CD4-positive, CD25-positive, alpha-beta regulatory T cell (primary cell): Measurements from ENCODE around the gene FAM114A1. TPM values are rescaled to one million over a fixed set of nuclear protein-coding genes. Genes with fewer than 3 reads are reported as not detected.

Experiments used
- ATAC-seq, 2 donors: fragments of 150-1000 bp; cut with Tn5 transposase; one replicate each; pipeline ENCODE4 v1.10.0; 2021; ENCODE audit warnings: low read depth in 2 of 2, moderate number of reproducible peaks in 2 of 2, moderate library complexity in 1 of 2
- DNase-seq, 3 donors: peaks; one replicate each; pipeline versions ENCODE4 v3.0.0 to v3.0.0-alpha.2; 2012 to 2022; ENCODE audit warnings: mixed read lengths in 1 of 3
- H3K27ac ChIP-seq: one replicate; pipeline ENCODE4 v1.7.0; 2013; ENCODE audit warnings: mild to moderate bottlenecking, low read length; ENCODE audit not compliant: insufficient read depth, poor library complexity, severe bottlenecking
- H3K27me3 ChIP-seq: one replicate; pipeline ENCODE4 v1.7.0; 2013; ENCODE audit warnings: low read length; ENCODE audit not compliant: control insufficient read depth, insufficient read depth
- H3K36me3 ChIP-seq: one replicate; pipeline ENCODE4 v1.7.0; 2013; ENCODE audit warnings: mild to moderate bottlenecking, low read length, moderate library complexity; ENCODE audit not compliant: control insufficient read depth, insufficient read depth
- H3K4me1 ChIP-seq: 2 replicates; pipeline ENCODE4 v1.7.0; 2013; ENCODE audit warnings: mild to moderate bottlenecking, low read length; ENCODE audit not compliant: insufficient read depth, control insufficient read depth, poor library complexity, severe bottlenecking
- H3K4me3 ChIP-seq: one replicate; pipeline ENCODE4 v1.7.0; 2013; ENCODE audit warnings: low read depth, mild to moderate bottlenecking, low read length, moderate library complexity
- H3K9me3 ChIP-seq, 2 experiments: 1 replicate in 1 of 2; 2 replicates in 1 of 2; pipeline ENCODE4 v1.7.0; 2013; ENCODE audit warnings: low read length in 2 of 2, mild to moderate bottlenecking in 1 of 2, moderate library complexity in 1 of 2; ENCODE audit not compliant: control insufficient read depth in 2 of 2
- H3K27ac Mint-ChIP-seq, 3 donors: one replicate each; pipeline ENCODE4 v1.8.0; 2020 to 2022; ENCODE audit warnings: mild to moderate bottlenecking in 3 of 3, mixed read lengths in 3 of 3, moderate library complexity in 2 of 3
- H3K27me3 Mint-ChIP-seq: one replicate; pipeline ENCODE4 v1.8.0; 2022; ENCODE audit warnings: mild to moderate bottlenecking, mixed read lengths
- H3K36me3 Mint-ChIP-seq: one replicate; pipeline ENCODE4 v1.8.0; 2020; ENCODE audit warnings: mixed read lengths
- H3K4me1 Mint-ChIP-seq, 4 donors: one replicate each; pipeline ENCODE4 v1.8.0; 2020 to 2022; ENCODE audit warnings: mixed read lengths in 4 of 4, mild to moderate bottlenecking in 1 of 4
- H3K4me3 Mint-ChIP-seq, 4 donors: one replicate each; pipeline ENCODE4 v1.8.0; 2020 to 2022; ENCODE audit warnings: mild to moderate bottlenecking in 4 of 4, mixed read lengths in 4 of 4, moderate library complexity in 3 of 4
- H3K9me3 Mint-ChIP-seq, 7 donors: one replicate each; pipeline ENCODE4 v1.8.0; 2020 to 2022; ENCODE audit warnings: mixed read lengths in 7 of 7, mild to moderate bottlenecking in 3 of 7, moderate library complexity in 2 of 7
- polyA plus RNA-seq, 4 donors: library from polyadenylated mRNA; unstranded; fragments of 300-500 nt; fragmentation: Illumina TruSeq; gene quantifications; one replicate each; pipeline ENCODE4 v1.2.3, GENCODE V29; 2021
- total RNA-seq: library from RNA; stranded (reverse); gene quantifications from one replicate; pipeline ENCODE4 v1.2.3, GENCODE V29; 2022

Gene FAM114A1
- total RNA-seq, result not detected
- polyA plus RNA-seq, result not detected

DNA sequence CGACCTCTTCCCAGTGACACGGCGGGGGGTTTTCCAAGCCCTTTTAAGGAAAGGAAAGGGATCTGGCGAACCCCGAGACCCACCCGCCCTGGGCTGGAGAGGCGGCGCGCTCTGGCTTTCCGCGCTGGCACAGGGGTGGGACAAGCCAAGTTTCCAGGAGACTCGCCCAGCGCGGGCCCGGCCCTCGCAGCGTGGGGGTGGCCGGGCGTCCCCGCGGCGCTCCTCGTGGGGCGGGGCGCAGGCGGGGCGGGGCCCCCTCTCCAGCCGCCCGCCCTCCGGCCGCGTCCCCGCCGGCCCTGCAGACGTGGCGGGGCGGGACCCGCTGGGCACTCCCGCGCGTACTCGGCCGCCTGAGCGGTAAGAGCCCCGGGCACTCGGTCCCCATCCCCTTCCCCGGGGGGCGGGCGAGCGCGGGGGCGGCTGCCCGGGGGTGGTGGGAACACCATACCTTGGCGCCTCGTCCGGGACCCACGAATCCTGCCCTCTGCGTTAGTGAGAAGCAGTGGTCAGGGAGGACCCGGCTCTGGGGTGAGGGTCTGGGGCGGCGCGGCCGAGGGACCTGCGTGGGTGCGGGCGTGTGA, at the start of gene FAM114A1:
TSS of gene FAM114A1 (plus strand) at position 329 of the 581 bp plus-strand sequence. CDS start 10,273 bp downstream, outside the sequence.
- peaks cover 5% of the 10 kb centered on the region for H3K36me3 Mint-ChIP-seq
- H3K4me3 Mint-ChIP-seq, result peak within 1 kb of the TSS; percentile 7 to 78 (median 41)
- peak within 1 kb of the TSS; percentile 14 for H3K27ac ChIP-seq
- H3K4me3 ChIP-seq, result no peak within 1 kb of the TSS
- peaks cover 3% of the 10 kb centered on the region for H3K4me1 ChIP-seq
- peaks cover 3 to 18% (median 5%) of the 10 kb centered on the region in 4 donors for H3K4me1 Mint-ChIP-seq
- ATAC-seq (peak; percentile 55 to 74), DNase-seq (peak in 1 of 3 donors; percentile 46)
- H3K9me3 Mint-ChIP-seq, result no peaks in the 10 kb centered on the region
- H3K9me3 ChIP-seq, result no peaks in the 10 kb centered on the region
- H3K27me3 ChIP-seq, result peaks cover 18% of the 10 kb centered on the region
- H3K36me3 ChIP-seq, result no peaks in the 10 kb centered on the region
- H3K27ac Mint-ChIP-seq, result no peak within 1 kb of the TSS
- peaks cover 28% of the 10 kb centered on the region for H3K27me3 Mint-ChIP-seq

GRCh38 chr4:38818441-38818976, 49.1 kb upstream of the FAM114A1 start:
- Mint-ChIP-seq H3K36me3 (peaks cover 10% of the 10 kb centered on the region), H3K27ac (no peak overlapping the region), H3K4me3 (no peak overlapping the region), H3K9me3 (peaks cover 0 to 27% (median 14%) of the 10 kb centered on the region in 7 donors), H3K4me1 (peaks cover 9 to 13% (median 11%) of the 10 kb centered on the region in 4 donors), H3K27me3 (peaks cover 4% of the 10 kb centered on the region)
- H3K27ac ChIP-seq, result no peak overlapping the region
- peaks cover 3 to 5% of the 10 kb centered on the region in 2 experiments for H3K9me3 ChIP-seq
- no peaks in the 10 kb centered on the region for H3K27me3 ChIP-seq
- ATAC-seq (no peak), DNase-seq (no peak)
- H3K4me1 ChIP-seq, result no peaks in the 10 kb centered on the region
- no peaks in the 10 kb centered on the region for H3K36me3 ChIP-seq
- no peak overlapping the region for H3K4me3 ChIP-seq

DNA sequence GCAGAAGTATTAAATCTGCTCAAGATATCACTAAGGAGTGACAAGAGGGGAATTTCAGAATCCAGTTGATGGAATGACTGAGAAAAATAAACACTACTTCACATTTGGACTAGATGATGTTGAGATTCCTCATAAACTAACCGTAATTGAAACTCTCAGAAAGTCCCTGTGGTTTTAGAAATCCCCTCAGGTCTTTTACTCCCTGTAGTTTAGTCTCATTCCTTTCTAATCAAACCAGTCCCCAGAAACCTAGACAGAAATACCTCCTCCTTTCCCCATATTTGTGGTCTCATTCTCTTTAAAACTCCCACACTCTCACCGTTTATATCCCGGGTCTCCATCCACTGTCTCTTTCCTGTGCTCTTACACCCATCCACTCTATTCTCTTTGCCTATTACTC, 48.0 kb upstream of the FAM114A1 start:
- Mint-ChIP-seq H3K27ac (peak overlapping the region in 2 of 3 donors; percentile 23 to 47), H3K27me3 (peaks cover 4% of the 10 kb centered on the region), H3K4me3 (no peak overlapping the region), H3K9me3 (peaks cover 0 to 23% (median 9%) of the 10 kb centered on the region in 7 donors), H3K36me3 (peaks cover 9% of the 10 kb centered on the region), H3K4me1 (peaks cover 9 to 13% (median 11%) of the 10 kb centered on the region in 4 donors)
- DNase-seq, result no peak
- Histone ChIP-seq H3K9me3 (peaks cover 3 to 5% of the 10 kb centered on the region in 2 experiments), H3K27me3 (no peaks in the 10 kb centered on the region), H3K4me1 (no peaks in the 10 kb centered on the region), H3K4me3 (no peak overlapping the region), H3K36me3 (peaks cover 2% of the 10 kb centered on the region), H3K27ac (no peak overlapping the region)
- no peak for ATAC-seq

DNA sequence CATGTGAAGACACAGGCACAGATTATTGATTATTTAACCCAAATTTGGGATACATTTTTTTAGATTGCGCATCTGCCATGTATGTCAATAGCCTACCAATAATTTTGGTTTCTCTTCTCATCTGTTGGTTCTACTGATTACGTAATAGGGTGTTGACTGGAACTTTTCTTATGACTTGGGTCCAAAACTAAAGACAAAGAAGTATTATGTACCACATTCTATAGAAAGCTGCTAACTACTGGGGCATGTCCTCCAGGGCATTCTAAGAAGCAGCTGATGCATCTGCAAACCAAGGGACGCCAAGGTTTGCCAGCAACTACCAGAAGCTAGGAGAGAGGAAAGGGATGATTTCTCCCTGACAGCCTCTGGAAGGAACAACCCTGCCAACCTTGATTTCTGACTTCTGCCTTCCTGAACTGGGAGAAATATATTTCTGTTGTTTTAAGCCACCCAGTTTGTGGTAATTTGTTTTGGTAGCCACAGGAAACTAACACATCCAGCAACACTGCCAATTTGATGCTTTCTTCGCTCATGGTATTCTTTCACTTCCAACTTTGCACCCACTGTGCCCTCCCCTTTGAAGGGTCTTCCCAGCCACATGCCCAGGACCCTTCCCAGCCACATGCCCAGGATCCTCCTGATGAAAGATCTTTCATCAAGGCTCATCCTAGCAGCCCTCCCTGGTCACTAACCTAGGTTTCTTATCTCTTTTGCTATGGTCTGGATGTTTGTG, 47.1 kb upstream of the FAM114A1 start:
- Mint-ChIP-seq H3K36me3 (peaks cover 14% of the 10 kb centered on the region), H3K9me3 (peaks cover 0 to 20% (median 9%) of the 10 kb centered on the region in 7 donors), H3K4me1 (peaks cover 9 to 13% (median 11%) of the 10 kb centered on the region in 4 donors), H3K27ac (peak overlapping the region in 1 of 3 donors; percentile 72), H3K27me3 (peaks cover 4% of the 10 kb centered on the region), H3K4me3 (no peak overlapping the region)
- DNase-seq (no peak), ATAC-seq (no peak)
- Histone ChIP-seq H3K4me3 (no peak overlapping the region), H3K27ac (no peak overlapping the region), H3K9me3 (peaks cover under 1 to 5% of the 10 kb centered on the region in 2 experiments), H3K36me3 (peaks cover 2% of the 10 kb centered on the region), H3K4me1 (no peaks in the 10 kb centered on the region), H3K27me3 (no peaks in the 10 kb centered on the region)

GRCh38 chr4:38821739-38822138, 45.9 kb upstream of the FAM114A1 start:
- H3K9me3 ChIP-seq, result peaks cover 0 to 5% of the 10 kb centered on the region in 2 experiments
- H3K27ac Mint-ChIP-seq, result no peak overlapping the region
- no peaks in the 10 kb centered on the region for H3K27me3 ChIP-seq
- peaks cover 0 to 12% (median 7%) of the 10 kb centered on the region in 7 donors for H3K9me3 Mint-ChIP-seq
- DNase-seq (no peak), ATAC-seq (no peak)
- H3K4me3 Mint-ChIP-seq, result no peak overlapping the region
- H3K36me3 ChIP-seq, result peaks cover 2% of the 10 kb centered on the region
- H3K27ac ChIP-seq, result no peak overlapping the region
- H3K4me1 ChIP-seq, result no peaks in the 10 kb centered on the region
- H3K36me3 Mint-ChIP-seq, result peaks cover 21% of the 10 kb centered on the region
- peaks cover 9 to 13% (median 11%) of the 10 kb centered on the region in 4 donors for H3K4me1 Mint-ChIP-seq
- H3K4me3 ChIP-seq, result no peak overlapping the region
- peaks cover 4% of the 10 kb centered on the region for H3K27me3 Mint-ChIP-seq

DNA sequence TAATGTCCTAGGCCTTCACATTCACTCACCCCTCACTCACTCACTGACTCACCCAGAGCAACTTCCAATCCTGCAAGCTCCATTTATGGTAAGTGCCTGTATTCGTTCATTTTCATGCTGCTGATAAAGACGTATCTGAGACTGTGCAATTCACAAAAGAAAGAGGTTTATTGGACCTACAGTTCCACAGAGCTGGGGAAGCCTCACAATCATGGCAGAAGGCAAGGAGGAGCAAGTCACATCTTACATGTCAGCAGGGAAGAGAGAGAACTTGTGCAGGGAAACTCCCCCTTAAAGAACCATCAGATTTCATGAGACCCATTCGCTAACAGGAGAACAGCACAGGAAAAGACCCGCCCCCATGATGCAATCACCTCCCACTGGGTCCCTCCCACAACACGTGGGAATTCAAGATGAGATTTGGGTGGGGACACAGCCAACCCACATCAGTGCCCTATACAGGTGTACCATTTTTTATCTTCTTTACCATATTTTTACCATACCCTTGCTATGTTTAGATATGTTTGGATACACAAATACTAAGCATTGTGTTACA, 44.8 kb upstream of the FAM114A1 start:
- H3K4me3 Mint-ChIP-seq, result no peak overlapping the region
- no peaks in the 10 kb centered on the region for H3K4me1 ChIP-seq
- H3K27ac ChIP-seq, result no peak overlapping the region
- ATAC-seq (no peak), DNase-seq (no peak)
- no peaks in the 10 kb centered on the region for H3K27me3 ChIP-seq
- no peak overlapping the region for H3K27ac Mint-ChIP-seq
- peaks cover 9 to 13% (median 11%) of the 10 kb centered on the region in 4 donors for H3K4me1 Mint-ChIP-seq
- peaks cover 4% of the 10 kb centered on the region for H3K27me3 Mint-ChIP-seq
- no peak overlapping the region for H3K4me3 ChIP-seq
- H3K9me3 Mint-ChIP-seq, result peaks cover 0 to 12% (median 7%) of the 10 kb centered on the region in 7 donors
- H3K36me3 ChIP-seq, result peaks cover 2% of the 10 kb centered on the region
- H3K36me3 Mint-ChIP-seq, result peaks cover 27% of the 10 kb centered on the region
- peaks cover 0 to 5% of the 10 kb centered on the region in 2 experiments for H3K9me3 ChIP-seq

DNA sequence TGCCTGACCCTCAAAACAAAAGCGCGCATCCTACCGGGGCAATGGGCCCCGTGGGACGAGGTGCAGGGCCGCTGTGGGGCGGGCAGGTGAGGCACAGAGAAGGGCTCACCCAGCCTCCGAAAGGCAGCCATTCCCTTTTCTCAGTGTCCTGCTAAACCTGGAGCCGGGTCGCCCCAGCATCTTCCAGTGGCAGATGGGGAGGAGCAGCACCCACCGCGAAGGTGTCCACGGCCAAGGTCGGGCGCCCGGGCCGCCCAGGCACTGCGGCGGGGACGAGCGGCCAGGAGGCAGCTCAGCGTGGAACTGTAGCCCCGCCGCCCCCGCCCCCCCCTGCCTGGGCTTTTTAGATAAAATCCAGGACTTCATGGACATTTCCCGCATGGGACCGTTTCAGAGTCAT, 43.8 kb upstream of the FAM114A1 start:
- H3K27ac Mint-ChIP-seq, result no peak overlapping the region
- peaks cover 9 to 13% (median 11%) of the 10 kb centered on the region in 4 donors for H3K4me1 Mint-ChIP-seq
- no peak overlapping the region for H3K4me3 Mint-ChIP-seq
- no peak for ATAC-seq
- H3K27ac ChIP-seq, result no peak overlapping the region
- H3K27me3 ChIP-seq, result no peaks in the 10 kb centered on the region
- H3K4me1 ChIP-seq, result no peaks in the 10 kb centered on the region
- DNase-seq, result no peak
- peaks cover 27% of the 10 kb centered on the region for H3K36me3 Mint-ChIP-seq
- H3K36me3 ChIP-seq, result peaks cover 2% of the 10 kb centered on the region
- H3K4me3 ChIP-seq, result no peak overlapping the region
- H3K9me3 ChIP-seq, result peaks cover 0 to 5% of the 10 kb centered on the region in 2 experiments
- H3K9me3 Mint-ChIP-seq, result peaks cover 0 to 12% (median 7%) of the 10 kb centered on the region in 7 donors
- peaks cover 4% of the 10 kb centered on the region for H3K27me3 Mint-ChIP-seq
